HepG2 (cell line): ENCODE measurements around the gene GPATCH4. TPM values are rescaled to one million over a fixed set of nuclear protein-coding genes. Genes with fewer than 3 reads are reported as not detected.

Experiments used
- AGO1 ChIP-seq: fragments of 200-400 bp; formaldehyde crosslinking; IDR thresholded peaks from 2 replicates; pipeline ENCODE4 v1.6.1; 2017; ENCODE audit warnings: mild to moderate bottlenecking, low read depth, low read length, moderate library complexity; ENCODE audit not compliant: poor library complexity, severe bottlenecking
- EEA1 ChIP-seq: sonication (generic); formaldehyde crosslinking; IDR thresholded peaks from 2 replicates; pipeline ENCODE4 v1.5.1; 2020; ENCODE audit warnings: mild to moderate bottlenecking, missing genetic modification reagents, borderline replicate concordance
- ELF3 ChIP-seq: IDR thresholded peaks from 2 replicates; pipeline ENCODE4 v1.6.1; 2016; ENCODE audit warnings: missing genetic modification reagents, missing compliant biosample characterization
- ETV6 ChIP-seq: sonication (generic); formaldehyde crosslinking; conservative IDR thresholded peaks from 2 replicates; pipeline ENCODE4 v1.4.0; 2020; ENCODE audit warnings: missing genetic modification reagents
- GPBP1L1 ChIP-seq: sonication (generic); formaldehyde crosslinking; IDR thresholded peaks from 2 replicates; pipeline ENCODE4 v1.5.0; 2020; ENCODE audit warnings: mild to moderate bottlenecking, missing genetic modification reagents
- IKZF4 ChIP-seq: sonication (generic); formaldehyde crosslinking; IDR thresholded peaks from 2 replicates; pipeline ENCODE4 v1.5.1; 2020; ENCODE audit warnings: borderline replicate concordance, mild to moderate bottlenecking, low read depth, missing genetic modification reagents; ENCODE audit errors: not compliant biosample characterization
- NFE2L1 ChIP-seq: sonication (generic); formaldehyde crosslinking; IDR thresholded peaks from 2 replicates; pipeline ENCODE4 v1.4.0; 2020; ENCODE audit warnings: missing genetic modification reagents, mild to moderate bottlenecking, borderline replicate concordance
- NFRKB ChIP-seq: fragments of 450-650 bp; IDR thresholded peaks from 2 replicates; pipeline ENCODE4 v1.6.1; 2017
- TCF12 ChIP-seq, 2 experiments: fragments of 450-650 bp in 1 of 2; sonication (generic) in 1 of 2; formaldehyde crosslinking in 1 of 2; IDR thresholded peaks; 2 replicates each; pipeline versions ENCODE4 v1.6.1 to v1.8.0; 2017 to 2022; ENCODE audit warnings: antibody characterized with exemption in 1 of 2, mild to moderate bottlenecking in 1 of 2, missing genetic modification reagents in 1 of 2, moderate library complexity in 1 of 2
- TGIF2 ChIP-seq: IDR thresholded peaks from 2 replicates; pipeline ENCODE4 v1.6.1; 2016; ENCODE audit warnings: control low read depth, missing compliant biosample characterization
- polyA plus RNA-seq, 8 experiments: library from polyadenylated mRNA; depleted of rRNA in 3 of 8; stranded (reverse) in 7 of 8; unstranded in 1 of 8; fragments of >200 nt; fragmentation: Illumina TruSeq in 4 of 8; extraction: Trizol in 4 of 8; gene quantifications; 2 replicates each; pipeline versions ENCODE4 v1.2.1 to v1.2.3, GENCODE V29; 2011 to 2016; ENCODE audit warnings: low read depth in 4 of 8, missing spikeins in 1 of 8, mixed read lengths in 1 of 8; ENCODE audit not compliant: insufficient read depth in 1 of 8
- total RNA-seq, 5 experiments: library from RNA; depleted of rRNA; stranded (reverse); fragments of >200 nt; fragmentation: Illumina TruSeq; extraction: Trizol; gene quantifications; 2 replicates each; pipeline ENCODE4 v1.2.3, GENCODE V29; 2016; ENCODE audit warnings: low read depth in 1 of 5
- TF ChIP-seq, protein P1 (sequence below): sonication (generic); formaldehyde crosslinking; IDR thresholded peaks from one replicate; pipeline ENCODE4 v1.5.1; 2020; ENCODE audit warnings: mild to moderate bottlenecking, missing genetic modification reagents; ENCODE audit errors: not compliant biosample characterization
- TF ChIP-seq, protein P2 (sequence below): sonication (generic); formaldehyde crosslinking; IDR thresholded peaks from 2 replicates; pipeline ENCODE4 v1.4.0; 2020; ENCODE audit warnings: mild to moderate bottlenecking, missing genetic modification reagents
- TF ChIP-seq, protein P3 (sequence below): IDR thresholded peaks from 2 replicates; pipeline ENCODE4 v1.4.0; 2020; ENCODE audit warnings: mild to moderate bottlenecking, missing genetic modification reagents

Gene GPATCH4
- total and polyA plus RNA-seq, 2 of the 13 experiments (the other 11 are each of a cell fraction or from before 2014, with no cell fraction given): 19.2 to 37.9 TPM

GRCh38 chr1:156601122-156601830 lies at the start of gene GPATCH4 (continued):
- TF ChIP-seq, protein P1, sequence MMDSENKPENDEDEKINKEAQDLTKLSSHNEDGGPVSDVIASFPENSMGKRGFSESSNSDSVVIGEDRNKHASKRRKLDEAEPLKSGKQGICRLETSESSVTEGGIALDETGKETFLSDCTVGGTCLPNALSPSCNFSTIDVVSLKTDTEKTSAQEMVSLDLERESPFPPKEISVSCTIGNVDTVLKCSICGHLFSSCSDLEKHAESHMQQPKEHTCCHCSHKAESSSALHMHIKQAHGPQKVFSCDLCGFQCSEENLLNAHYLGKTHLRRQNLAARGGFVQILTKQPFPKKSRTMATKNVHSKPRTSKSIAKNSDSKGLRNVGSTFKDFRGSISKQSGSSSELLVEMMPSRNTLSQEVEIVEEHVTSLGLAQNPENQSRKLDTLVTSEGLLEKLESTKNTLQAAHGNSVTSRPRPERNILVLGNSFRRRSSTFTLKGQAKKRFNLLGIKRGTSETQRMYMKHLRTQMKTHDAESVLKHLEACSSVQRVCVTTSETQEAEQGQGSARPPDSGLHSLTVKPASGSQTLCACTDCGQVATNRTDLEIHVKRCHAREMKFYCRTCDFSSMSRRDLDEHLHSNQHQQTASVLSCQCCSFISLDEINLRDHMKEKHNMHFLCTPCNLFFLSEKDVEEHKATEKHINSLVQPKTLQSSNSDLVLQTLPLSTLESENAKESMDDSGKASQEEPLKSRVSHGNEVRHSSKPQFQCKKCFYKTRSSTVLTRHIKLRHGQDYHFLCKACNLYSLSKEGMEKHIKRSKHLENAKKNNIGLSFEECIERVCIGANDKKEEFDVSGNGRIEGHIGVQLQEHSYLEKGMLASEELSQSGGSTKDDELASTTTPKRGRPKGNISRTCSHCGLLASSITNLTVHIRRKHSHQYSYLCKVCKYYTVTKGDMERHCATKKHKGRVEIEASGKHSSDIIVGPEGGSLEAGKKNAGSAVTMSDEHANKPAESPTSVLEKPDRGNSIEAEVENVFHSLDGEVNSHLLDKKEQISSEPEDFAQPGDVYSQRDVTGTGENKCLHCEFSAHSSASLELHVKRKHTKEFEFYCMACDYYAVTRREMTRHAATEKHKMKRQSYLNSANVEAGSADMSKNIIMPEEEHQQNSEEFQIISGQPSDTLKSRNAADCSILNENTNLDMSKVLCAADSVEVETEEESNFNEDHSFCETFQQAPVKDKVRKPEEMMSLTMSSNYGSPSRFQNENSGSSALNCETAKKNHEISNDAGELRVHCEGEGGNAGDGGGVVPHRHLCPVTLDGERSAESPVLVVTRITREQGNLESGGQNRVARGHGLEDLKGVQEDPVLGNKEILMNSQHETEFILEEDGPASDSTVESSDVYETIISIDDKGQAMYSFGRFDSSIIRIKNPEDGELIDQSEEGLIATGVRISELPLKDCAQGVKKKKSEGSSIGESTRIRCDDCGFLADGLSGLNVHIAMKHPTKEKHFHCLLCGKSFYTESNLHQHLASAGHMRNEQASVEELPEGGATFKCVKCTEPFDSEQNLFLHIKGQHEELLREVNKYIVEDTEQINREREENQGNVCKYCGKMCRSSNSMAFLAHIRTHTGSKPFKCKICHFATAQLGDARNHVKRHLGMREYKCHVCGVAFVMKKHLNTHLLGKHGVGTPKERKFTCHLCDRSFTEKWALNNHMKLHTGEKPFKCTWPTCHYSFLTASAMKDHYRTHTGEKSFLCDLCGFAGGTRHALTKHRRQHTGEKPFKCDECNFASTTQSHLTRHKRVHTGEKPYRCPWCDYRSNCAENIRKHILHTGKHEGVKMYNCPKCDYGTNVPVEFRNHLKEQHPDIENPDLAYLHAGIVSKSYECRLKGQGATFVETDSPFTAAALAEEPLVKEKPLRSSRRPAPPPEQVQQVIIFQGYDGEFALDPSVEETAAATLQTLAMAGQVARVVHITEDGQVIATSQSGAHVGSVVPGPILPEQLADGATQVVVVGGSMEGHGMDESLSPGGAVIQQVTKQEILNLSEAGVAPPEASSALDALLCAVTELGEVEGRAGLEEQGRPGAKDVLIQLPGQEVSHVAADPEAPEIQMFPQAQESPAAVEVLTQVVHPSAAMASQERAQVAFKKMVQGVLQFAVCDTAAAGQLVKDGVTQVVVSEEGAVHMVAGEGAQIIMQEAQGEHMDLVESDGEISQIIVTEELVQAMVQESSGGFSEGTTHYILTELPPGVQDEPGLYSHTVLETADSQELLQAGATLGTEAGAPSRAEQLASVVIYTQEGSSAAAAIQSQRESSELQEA: no peak
- TF ChIP-seq NFRKB (peak; percentile 38; the same call in 1 of the 2 replicates), EEA1 (no peak), GPBP1L1 (CRISPR knock-in tag) (no peak), TGIF2 (CRISPR knock-in tag) (peak; percentile 80), TCF12 (IDR thresholded peaks at IDR 0.05) (no peak), TCF12 (CRISPR knock-in tag; IDR thresholded peaks at IDR 0.05) (0 out of 2 replicates have a peak, but pooled peaks have one; percentile 37), ELF3 (CRISPR knock-in tag) (peak; percentile 77; the same call in 1 of the 2 replicates), AGO1 (no peak), IKZF4 (CRISPR knock-in tag) (peak; percentile 58), NFE2L1 (CRISPR knock-in tag) (no peak), ETV6 (CRISPR knock-in tag) (peak; percentile 69; the same call in 1 of the 2 replicates)
- TF ChIP-seq, protein P2, sequence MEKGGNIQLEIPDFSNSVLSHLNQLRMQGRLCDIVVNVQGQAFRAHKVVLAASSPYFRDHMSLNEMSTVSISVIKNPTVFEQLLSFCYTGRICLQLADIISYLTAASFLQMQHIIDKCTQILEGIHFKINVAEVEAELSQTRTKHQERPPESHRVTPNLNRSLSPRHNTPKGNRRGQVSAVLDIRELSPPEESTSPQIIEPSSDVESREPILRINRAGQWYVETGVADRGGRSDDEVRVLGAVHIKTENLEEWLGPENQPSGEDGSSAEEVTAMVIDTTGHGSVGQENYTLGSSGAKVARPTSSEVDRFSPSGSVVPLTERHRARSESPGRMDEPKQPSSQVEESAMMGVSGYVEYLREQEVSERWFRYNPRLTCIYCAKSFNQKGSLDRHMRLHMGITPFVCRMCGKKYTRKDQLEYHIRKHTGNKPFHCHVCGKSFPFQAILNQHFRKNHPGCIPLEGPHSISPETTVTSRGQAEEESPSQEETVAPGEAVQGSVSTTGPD (CRISPR knock-in tag): peak; percentile 87
- TF ChIP-seq, protein P3, sequence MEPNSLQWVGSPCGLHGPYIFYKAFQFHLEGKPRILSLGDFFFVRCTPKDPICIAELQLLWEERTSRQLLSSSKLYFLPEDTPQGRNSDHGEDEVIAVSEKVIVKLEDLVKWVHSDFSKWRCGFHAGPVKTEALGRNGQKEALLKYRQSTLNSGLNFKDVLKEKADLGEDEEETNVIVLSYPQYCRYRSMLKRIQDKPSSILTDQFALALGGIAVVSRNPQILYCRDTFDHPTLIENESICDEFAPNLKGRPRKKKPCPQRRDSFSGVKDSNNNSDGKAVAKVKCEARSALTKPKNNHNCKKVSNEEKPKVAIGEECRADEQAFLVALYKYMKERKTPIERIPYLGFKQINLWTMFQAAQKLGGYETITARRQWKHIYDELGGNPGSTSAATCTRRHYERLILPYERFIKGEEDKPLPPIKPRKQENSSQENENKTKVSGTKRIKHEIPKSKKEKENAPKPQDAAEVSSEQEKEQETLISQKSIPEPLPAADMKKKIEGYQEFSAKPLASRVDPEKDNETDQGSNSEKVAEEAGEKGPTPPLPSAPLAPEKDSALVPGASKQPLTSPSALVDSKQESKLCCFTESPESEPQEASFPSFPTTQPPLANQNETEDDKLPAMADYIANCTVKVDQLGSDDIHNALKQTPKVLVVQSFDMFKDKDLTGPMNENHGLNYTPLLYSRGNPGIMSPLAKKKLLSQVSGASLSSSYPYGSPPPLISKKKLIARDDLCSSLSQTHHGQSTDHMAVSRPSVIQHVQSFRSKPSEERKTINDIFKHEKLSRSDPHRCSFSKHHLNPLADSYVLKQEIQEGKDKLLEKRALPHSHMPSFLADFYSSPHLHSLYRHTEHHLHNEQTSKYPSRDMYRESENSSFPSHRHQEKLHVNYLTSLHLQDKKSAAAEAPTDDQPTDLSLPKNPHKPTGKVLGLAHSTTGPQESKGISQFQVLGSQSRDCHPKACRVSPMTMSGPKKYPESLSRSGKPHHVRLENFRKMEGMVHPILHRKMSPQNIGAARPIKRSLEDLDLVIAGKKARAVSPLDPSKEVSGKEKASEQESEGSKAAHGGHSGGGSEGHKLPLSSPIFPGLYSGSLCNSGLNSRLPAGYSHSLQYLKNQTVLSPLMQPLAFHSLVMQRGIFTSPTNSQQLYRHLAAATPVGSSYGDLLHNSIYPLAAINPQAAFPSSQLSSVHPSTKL (CRISPR knock-in tag): peak; percentile 48
